Activated B cell treated with CpG ODN at 0.5 μM for 24 hours (primary cell): ENCODE data around the gene DNAH9. TPM values are rescaled to one million over a fixed set of nuclear protein-coding genes. Genes with fewer than 3 reads are reported as not detected.

Source experiments
- ATAC-seq: fragments of 200-7000 bp; cut with Tn5 transposase; one replicate; pipeline ENCODE4 v1.10.0; 2021; ENCODE audit warnings: low read depth, mild to moderate bottlenecking, moderate library complexity
- CTCF ChIA-PET: fragments of 350-600 bp; sonication (Branson Sonifier 250); formaldehyde crosslinking; loops from one replicate; lab custom pipeline; 2021; ENCODE audit warnings: antibody characterized with exemption; lab: Charles Lee
- POLR2A ChIA-PET: fragments of 350-600 bp; sonication (Branson Sonifier 250); formaldehyde crosslinking; loops from one replicate; lab custom pipeline; 2021; ENCODE audit warnings: antibody characterized with exemption; lab: Charles Lee
- DNase-seq: peaks from one replicate; pipeline ENCODE4 v3.0.0; 2022
- H3K27ac Mint-ChIP-seq: one replicate; pipeline ENCODE4 v1.8.0; 2020; ENCODE audit warnings: mixed read lengths
- H3K27me3 Mint-ChIP-seq: one replicate; pipeline ENCODE4 v1.8.0; 2021; ENCODE audit warnings: mixed read lengths
- H3K36me3 Mint-ChIP-seq: one replicate; pipeline ENCODE4 v1.8.0; 2021; ENCODE audit warnings: low read depth, mixed read lengths
- H3K4me1 Mint-ChIP-seq: one replicate; pipeline ENCODE4 v1.8.0; 2021; ENCODE audit warnings: mixed read lengths
- H3K4me3 Mint-ChIP-seq: one replicate; pipeline ENCODE4 v1.8.0; 2020; ENCODE audit warnings: mild to moderate bottlenecking, mixed read lengths
- H3K9me3 Mint-ChIP-seq: one replicate; pipeline ENCODE4 v1.8.0; 2020; ENCODE audit warnings: mixed read lengths
- CTCF ChIP-seq: fragments of 200-600 bp; IDR thresholded peaks from one replicate; pipeline ENCODE4 v1.8.0; 2022; ENCODE audit warnings: antibody characterized with exemption, mild to moderate bottlenecking
- intact Hi-C: fragments of 100-400 bp; cut with micrococcal nuclease; formaldehyde crosslinking; loops from one replicate; pipeline ENCODE4 v1.15.1; 2024
- total RNA-seq: library from RNA; stranded (reverse); gene quantifications from 2 replicates; pipeline ENCODE4 v1.2.3, GENCODE V29; 2022

The DNAH9 gene
- total RNA-seq, 1 donor from 2014 or later, result not detected

GRCh38 chr17:11832401-11833137 is 234.3 kb downstream of the DNAH9 start:
- no peak for TF ChIP-seq CTCF
- no peaks in the 10 kb centered on the region for H3K27me3 Mint-ChIP-seq
- H3K4me1 Mint-ChIP-seq, result no peaks in the 10 kb centered on the region
- no peaks in the 10 kb centered on the region for H3K36me3 Mint-ChIP-seq
- ChIA-PET POLR2A (no interaction called here), CTCF (no interaction called here)
- H3K27ac Mint-ChIP-seq, result no peak overlapping the region
- ATAC-seq (no peak), DNase-seq (no peak)
- peaks cover 11% of the 10 kb centered on the region for H3K9me3 Mint-ChIP-seq
- intact Hi-C loops, result no loop called here
- no peak overlapping the region for H3K4me3 Mint-ChIP-seq

- H3K4me1 Mint-ChIP-seq, result no peaks in the 10 kb centered on the region
- no peak overlapping the region for H3K4me3 Mint-ChIP-seq
- H3K27ac Mint-ChIP-seq, result no peak overlapping the region
- ChIA-PET CTCF (no interaction called here), POLR2A (no interaction called here)
- DNase-seq, result no peak
- intact Hi-C loops, result no loop called here
- H3K27me3 Mint-ChIP-seq, result no peaks in the 10 kb centered on the region
- peaks cover 3% of the 10 kb centered on the region for H3K9me3 Mint-ChIP-seq
- no peak for TF ChIP-seq CTCF
- no peak for ATAC-seq
- H3K36me3 Mint-ChIP-seq, result no peaks in the 10 kb centered on the region
Observed at GRCh38 chr17:11836508-11836907, 238.2 kb downstream of the DNAH9 start.

DNA sequence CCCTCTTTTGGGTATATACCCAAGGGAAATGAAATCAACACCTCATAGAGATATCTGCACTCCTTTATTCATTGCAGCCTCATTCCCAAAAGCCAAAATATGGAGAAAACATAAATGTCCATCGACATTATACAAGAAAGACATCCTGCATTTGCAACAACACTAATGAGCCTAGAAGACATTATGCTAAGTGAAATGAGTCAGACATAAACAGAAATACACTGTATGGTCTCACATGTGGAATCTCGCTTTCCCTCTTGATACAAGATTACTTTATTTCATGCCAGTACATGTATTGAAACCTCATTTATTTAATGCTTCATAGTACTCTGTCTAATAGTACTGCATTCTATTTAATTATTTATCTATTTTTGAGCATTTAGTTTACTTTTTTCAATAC is 241.8 kb downstream of the DNAH9 start:
- intact Hi-C loops, result no loop called here
- no peak overlapping the region for H3K27ac Mint-ChIP-seq
- TF ChIP-seq CTCF, result no peak
- H3K4me3 Mint-ChIP-seq, result no peak overlapping the region
- ChIA-PET CTCF (no interaction called here), POLR2A (no interaction called here)
- H3K36me3 Mint-ChIP-seq, result no peaks in the 10 kb centered on the region
- H3K4me1 Mint-ChIP-seq, result no peaks in the 10 kb centered on the region
- DNase-seq, result no peak
- no peaks in the 10 kb centered on the region for H3K27me3 Mint-ChIP-seq
- ATAC-seq, result no peak
- H3K9me3 Mint-ChIP-seq, result no peaks in the 10 kb centered on the region

- CTCF ChIA-PET, result no interaction called here
- no peak overlapping the region for H3K27ac Mint-ChIP-seq
- H3K4me3 Mint-ChIP-seq, result no peak overlapping the region
- no peak for TF ChIP-seq CTCF
- intact Hi-C loops, result no loop called here
- H3K9me3 Mint-ChIP-seq, result no peaks in the 10 kb centered on the region
- POLR2A ChIA-PET, result no interaction called here
- no peaks in the 10 kb centered on the region for H3K36me3 Mint-ChIP-seq
- ATAC-seq (no peak), DNase-seq (no peak)
- no peaks in the 10 kb centered on the region for H3K27me3 Mint-ChIP-seq
- no peaks in the 10 kb centered on the region for H3K4me1 Mint-ChIP-seq
Observed at GRCh38 chr17:11840831-11841230, 242.6 kb downstream of the DNAH9 start.

DNA sequence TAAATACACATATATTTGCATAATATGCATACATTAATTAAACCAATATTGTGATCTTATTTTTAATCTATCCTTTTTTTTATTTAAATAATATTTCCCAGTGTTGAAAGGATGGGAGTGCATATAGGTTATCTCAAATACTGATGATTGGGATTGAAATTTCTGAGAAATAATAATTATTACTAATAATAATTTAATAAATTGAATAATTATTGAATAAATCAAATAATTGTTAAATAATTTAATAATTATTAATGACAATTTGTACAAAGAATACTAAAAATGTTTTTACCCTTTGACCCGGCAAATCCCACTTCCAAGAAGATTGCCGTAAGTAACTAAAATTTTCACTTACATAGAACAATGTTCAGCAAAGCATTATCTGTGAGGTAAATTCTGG is 250.1 kb downstream of the DNAH9 start:
- Mint-ChIP-seq H3K9me3 (no peaks in the 10 kb centered on the region), H3K4me3 (no peak overlapping the region), H3K4me1 (no peaks in the 10 kb centered on the region), H3K27ac (no peak overlapping the region), H3K36me3 (no peaks in the 10 kb centered on the region), H3K27me3 (no peaks in the 10 kb centered on the region)
- DNase-seq, result no peak
- POLR2A ChIA-PET, result no interaction called here
- TF ChIP-seq CTCF, result no peak
- ATAC-seq, result no peak
- CTCF ChIA-PET, result no interaction called here
- intact Hi-C loops, result no loop called here
